Right atrium auricular region (tissue), 2 donors: ENCODE measurements around the gene FBXL17. TPM values are rescaled to one million over a fixed set of nuclear protein-coding genes. Genes with fewer than 3 reads are reported as not detected.
A peak's percentile ranks its signal among the peaks of the same experiment; 100 is the strongest.
"Not testable (repeated sequence)": the region's sequence is repeated elsewhere in the genome, so short reads cannot be mapped to it uniquely, and the experiment has no call there.

Experiments used
- DNase-seq: peaks from one replicate; pipeline ENCODE4 v3.0.0-alpha.2; 2019; ENCODE audit warnings: low spot score
- H3K27ac ChIP-seq, 2 donors: fragments of 200-600 bp; sonication (generic); 1 replicate in 1 of 2; 2 replicates in 1 of 2; pipeline ENCODE4 v1.5.1; 2016 to 2019
- H3K27me3 ChIP-seq, 2 donors: fragments of 200-600 bp; sonication (generic); one replicate each; pipeline versions ENCODE4 v1.5.1 to v1.6.0; 2017 to 2019
- H3K36me3 ChIP-seq: fragments of 200-600 bp; sonication (generic); one replicate; pipeline ENCODE4 v1.5.1; 2016
- H3K4me1 ChIP-seq, 2 donors: fragments of 200-600 bp; sonication (generic); one replicate each; pipeline versions ENCODE4 v1.5.1 to v1.6.0; 2017 to 2019
- H3K4me3 ChIP-seq, 2 donors: fragments of 200-600 bp; sonication (generic); 1 replicate in 1 of 2; 2 replicates in 1 of 2; pipeline ENCODE4 v1.5.1; 2017 to 2019; ENCODE audit warnings: mild to moderate bottlenecking in 1 of 2, moderate library complexity in 1 of 2
- H3K9me3 ChIP-seq, 2 donors: fragments of 200-600 bp; sonication (generic); one replicate each; pipeline ENCODE4 v1.5.1; 2019
- total RNA-seq, 2 donors: library from RNA; depleted of rRNA; stranded (reverse); fragments of >200 nt; gene quantifications; one replicate each; pipeline ENCODE4 v1.1.0, GENCODE V29; 2016
- TF ChIP-seq, protein P1 (sequence below), 2 donors: fragments of 200-600 bp; sonication (generic); IDR thresholded peaks; one replicate each; pipeline ENCODE4 v1.5.1; 2019; ENCODE audit warnings: antibody characterized with exemption in 2 of 2

Gene FBXL17
- total RNA-seq, 2 donors from 2014 or later, result 16.1 to 31.7 TPM

DNA sequence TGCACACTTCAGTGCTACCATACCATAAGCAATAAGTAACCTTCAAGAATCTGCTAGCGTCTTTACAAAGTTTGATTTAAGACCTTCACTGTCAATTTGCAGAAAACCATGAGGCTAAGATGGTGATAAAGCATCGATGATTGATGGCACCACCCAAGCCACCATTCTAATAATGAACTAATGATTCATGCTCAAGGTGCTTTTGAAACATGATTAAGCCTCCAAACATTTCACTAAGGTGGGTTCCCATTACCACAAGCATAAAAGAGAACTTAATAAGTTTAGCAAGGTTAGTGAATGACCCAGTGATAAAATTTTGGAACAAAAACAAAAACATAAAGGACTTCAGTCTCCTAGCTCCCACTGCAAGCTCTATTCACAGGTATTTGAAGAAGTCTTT is 214.7 kb downstream of the FBXL17 start:
- Histone ChIP-seq H3K4me3 (no peak overlapping the region), H3K27ac (no peak overlapping the region), H3K27me3 (no peaks in the 10 kb centered on the region), H3K9me3 (no peaks in the 10 kb centered on the region), H3K36me3 (no peaks in the 10 kb centered on the region), H3K4me1 (peaks cover 0 to 5% of the 10 kb centered on the region in 2 donors)
- no peak for DNase-seq
- TF ChIP-seq, protein P1, sequence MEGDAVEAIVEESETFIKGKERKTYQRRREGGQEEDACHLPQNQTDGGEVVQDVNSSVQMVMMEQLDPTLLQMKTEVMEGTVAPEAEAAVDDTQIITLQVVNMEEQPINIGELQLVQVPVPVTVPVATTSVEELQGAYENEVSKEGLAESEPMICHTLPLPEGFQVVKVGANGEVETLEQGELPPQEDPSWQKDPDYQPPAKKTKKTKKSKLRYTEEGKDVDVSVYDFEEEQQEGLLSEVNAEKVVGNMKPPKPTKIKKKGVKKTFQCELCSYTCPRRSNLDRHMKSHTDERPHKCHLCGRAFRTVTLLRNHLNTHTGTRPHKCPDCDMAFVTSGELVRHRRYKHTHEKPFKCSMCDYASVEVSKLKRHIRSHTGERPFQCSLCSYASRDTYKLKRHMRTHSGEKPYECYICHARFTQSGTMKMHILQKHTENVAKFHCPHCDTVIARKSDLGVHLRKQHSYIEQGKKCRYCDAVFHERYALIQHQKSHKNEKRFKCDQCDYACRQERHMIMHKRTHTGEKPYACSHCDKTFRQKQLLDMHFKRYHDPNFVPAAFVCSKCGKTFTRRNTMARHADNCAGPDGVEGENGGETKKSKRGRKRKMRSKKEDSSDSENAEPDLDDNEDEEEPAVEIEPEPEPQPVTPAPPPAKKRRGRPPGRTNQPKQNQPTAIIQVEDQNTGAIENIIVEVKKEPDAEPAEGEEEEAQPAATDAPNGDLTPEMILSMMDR (IDR thresholded peaks at IDR 0.05), result no peak

DNA sequence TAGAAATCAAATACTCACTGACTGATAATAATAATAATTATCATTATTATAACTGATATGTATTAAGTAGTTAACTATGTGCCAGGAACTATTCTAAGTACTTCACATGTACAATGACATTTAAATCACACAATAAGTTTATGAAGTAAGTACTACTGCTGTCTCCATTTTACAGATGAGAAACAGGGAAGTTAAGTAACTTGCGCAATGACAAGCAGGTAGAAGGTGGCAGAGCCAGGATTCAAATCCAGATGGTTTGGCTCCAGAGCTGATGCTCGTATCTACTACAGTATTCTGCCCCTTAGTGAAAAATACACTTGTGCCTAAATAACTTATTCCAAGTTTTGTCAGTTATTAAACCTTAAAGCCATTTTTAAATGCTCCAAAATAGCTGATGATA is 217.3 kb downstream of the FBXL17 start:
- Histone ChIP-seq H3K4me3 (no peak overlapping the region), H3K27me3 (no peaks in the 10 kb centered on the region), H3K27ac (no peak overlapping the region), H3K4me1 (peaks cover 0 to 5% of the 10 kb centered on the region in 2 donors), H3K36me3 (no peaks in the 10 kb centered on the region), H3K9me3 (no peaks in the 10 kb centered on the region)
- DNase-seq, result no peak
- TF ChIP-seq, protein P1 (IDR thresholded peaks at IDR 0.05), result no peak

- not testable (repeated sequence) for H3K4me1 ChIP-seq, DNase-seq, H3K27me3 ChIP-seq, H3K9me3 ChIP-seq, H3K4me3 ChIP-seq, H3K27ac ChIP-seq, H3K36me3 ChIP-seq
Measured at GRCh38 chr5:108152854-108153253, 229.0 kb downstream of the FBXL17 start.

DNA sequence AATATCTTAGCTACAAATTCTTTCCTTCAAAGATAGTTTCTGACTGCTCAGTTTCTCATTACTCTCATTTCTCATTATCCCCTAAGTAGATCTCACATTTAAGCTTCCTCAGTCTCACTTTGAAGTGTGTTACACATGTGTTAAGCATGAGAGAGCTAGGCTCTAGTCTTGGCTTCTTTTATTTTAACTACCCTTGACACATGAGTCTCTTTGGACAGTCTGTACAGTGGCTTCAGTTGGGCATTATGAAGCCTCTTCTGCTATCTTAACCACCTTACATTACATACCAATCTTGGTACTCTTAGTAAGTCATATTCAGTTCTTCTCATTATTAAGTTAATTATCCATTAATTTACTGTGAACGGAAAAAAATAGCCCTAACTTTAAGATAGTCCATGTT is 232.5 kb downstream of the FBXL17 start:
- Histone ChIP-seq H3K27ac (no peak overlapping the region), H3K27me3 (no peaks in the 10 kb centered on the region), H3K4me3 (no peak overlapping the region), H3K4me1 (no peaks in the 10 kb centered on the region), H3K9me3 (no peaks in the 10 kb centered on the region), H3K36me3 (no peaks in the 10 kb centered on the region)
- no peak for DNase-seq
- TF ChIP-seq, protein P1 (IDR thresholded peaks at IDR 0.05), result no peak

DNA sequence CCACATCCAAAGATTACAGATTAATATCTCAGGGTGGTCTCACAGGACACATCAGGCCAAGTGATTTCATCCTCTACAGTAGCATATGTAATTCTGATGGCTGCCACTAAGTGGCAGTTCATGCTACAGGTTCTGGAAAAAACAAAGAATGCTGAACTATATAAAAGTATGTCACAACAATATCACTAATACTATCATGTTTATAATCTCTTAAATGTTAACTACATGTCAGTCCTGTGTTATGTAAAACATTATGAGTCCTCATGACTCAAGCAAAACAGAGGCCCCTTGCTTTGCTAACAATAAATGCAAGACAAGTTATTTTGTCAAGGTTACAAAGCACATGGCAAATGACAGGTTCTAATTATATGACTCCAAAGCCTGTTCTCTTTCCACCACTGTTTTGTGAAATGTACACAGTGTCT is 233.2 kb downstream of the FBXL17 start:
- Histone ChIP-seq H3K4me1 (no peaks in the 10 kb centered on the region), H3K36me3 (no peaks in the 10 kb centered on the region), H3K27ac (no peak overlapping the region), H3K4me3 (no peak overlapping the region), H3K9me3 (no peaks in the 10 kb centered on the region), H3K27me3 (no peaks in the 10 kb centered on the region)
- DNase-seq, result no peak
- TF ChIP-seq, protein P1 (IDR thresholded peaks at IDR 0.05), result peak; percentile 17 to 58

DNA sequence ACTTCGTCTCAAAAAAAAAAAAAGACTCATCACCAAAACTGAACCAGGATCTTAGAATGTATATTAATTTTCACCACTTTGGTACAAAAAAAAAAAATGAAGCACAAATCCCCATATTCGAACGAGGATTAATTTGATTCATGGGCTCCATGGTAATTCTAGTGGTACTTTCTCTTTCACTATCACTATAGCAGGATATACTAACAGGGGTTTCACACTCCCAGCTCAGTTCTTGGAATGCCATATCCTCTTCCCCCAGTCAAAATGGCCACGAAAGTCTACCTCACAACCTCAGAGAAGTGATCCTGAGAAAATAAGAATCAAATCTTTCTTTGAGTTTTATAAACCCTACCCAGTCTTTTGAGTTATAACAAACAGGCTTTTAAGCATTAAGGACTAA is 235.7 kb downstream of the FBXL17 start:
- TF ChIP-seq, protein P1 (IDR thresholded peaks at IDR 0.05), result no peak

More for the DNA sequence above, 235.7 kb downstream of the FBXL17 start:
- Histone ChIP-seq H3K9me3 (no peaks in the 10 kb centered on the region), H3K4me3 (no peak overlapping the region), H3K4me1 (no peaks in the 10 kb centered on the region), H3K36me3 (no peaks in the 10 kb centered on the region), H3K27ac (no peak overlapping the region), H3K27me3 (no peaks in the 10 kb centered on the region)
- DNase-seq, result no peak
